ENCODE measurements around the gene ZBTB25. TPM values are rescaled to one million over a fixed set of nuclear protein-coding genes. Genes with fewer than 3 reads are reported as not detected.

The ZBTB25 gene
- total RNA-seq, 1 experiment from 2014 or later = 19.0 TPM

DNA sequence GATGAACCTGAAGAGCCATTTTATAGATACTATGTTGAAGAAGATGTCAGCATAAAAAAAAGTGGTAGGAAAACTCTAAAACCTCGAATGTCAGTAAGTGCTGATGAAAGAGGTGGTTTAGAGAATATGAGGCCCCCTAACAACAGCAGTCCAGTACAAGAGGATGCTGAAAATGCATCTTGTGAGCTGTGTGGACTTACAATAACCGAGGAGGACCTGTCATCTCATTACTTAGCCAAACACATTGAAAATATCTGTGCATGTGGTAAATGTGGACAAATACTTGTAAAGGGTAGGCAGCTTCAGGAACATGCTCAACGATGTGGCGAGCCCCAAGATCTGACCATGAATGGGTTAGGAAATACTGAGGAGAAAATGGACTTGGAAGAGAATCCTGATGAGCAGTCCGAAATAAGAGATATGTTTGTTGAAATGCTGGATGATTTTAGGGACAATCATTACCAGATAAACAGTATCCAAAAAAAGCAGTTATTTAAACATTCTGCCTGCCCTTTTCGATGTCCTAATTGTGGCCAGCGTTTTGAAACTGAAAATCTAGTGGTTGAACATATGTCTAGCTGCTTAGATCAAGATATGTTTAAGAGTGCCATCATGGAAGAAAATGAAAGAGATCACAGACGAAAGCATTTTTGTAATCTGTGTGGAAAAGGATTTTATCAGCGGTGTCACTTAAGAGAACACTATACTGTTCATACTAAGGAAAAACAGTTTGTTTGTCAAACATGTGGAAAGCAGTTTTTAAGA lies 19.1 kb upstream of the ZBTB25 start:
- POLR2A ChIA-PET = no interaction called here

More for the DNA sequence above, 19.1 kb upstream of the ZBTB25 start:
- Histone ChIP-seq H3K4me3 (replicated peaks in 1 of 2; ENCODE audit: low read depth in 1 of 2, low read length in 2 of 2) (no peak overlapping the region), H3K27me3 (ENCODE audit: insufficient read depth, low read length) (no peaks in the 10 kb centered on the region), H3K9me2 (ENCODE audit: insufficient read depth) (no peaks in the 10 kb centered on the region), H2AFZ (ENCODE audit: low read depth, low read length, poor library complexity, severe bottlenecking) (no peak overlapping the region), H3K4me2 (ENCODE audit: low read length) (no peak overlapping the region), H3K27ac (ENCODE audit: low read depth, low read length) (no peak overlapping the region), H3K36me3 (ENCODE audit: control insufficient read depth in 1 of 2, insufficient read depth in 2 of 2, low read length in 2 of 2) (peaks cover 3 to 11% of the 10 kb centered on the region in 2 experiments; a peak in 3 of 4 replicates), H3K4me1 (ENCODE audit: control insufficient read depth in 1 of 2, insufficient read depth in 2 of 2, low read length in 2 of 2) (no peaks in the 10 kb centered on the region), H4K20me1 (ENCODE audit: insufficient read depth) (no peaks in the 10 kb centered on the region), H3K9me3 (ENCODE audit: control insufficient read depth in 1 of 2, insufficient read depth in 1 of 2, low read depth in 1 of 2, low read length in 2 of 2) (no peaks in the 10 kb centered on the region), H3K79me2 (ENCODE audit: insufficient read depth, low read length) (peaks cover 22% of the 10 kb centered on the region), H3K9ac (ENCODE audit: low read length) (no peak overlapping the region)
- BruUV-seq (replicated peaks) = no TSS peak
- ChIA-PET CTCF (interaction anchor here (1.7 to 2.3 kb wide), 2 partner anchors 11 to 12 kb away, joined by 9 to 12 read pairs; no protein-coding TSS in a partner anchor), RAD21 (ENCODE audit: low non-redundant PET in 1 of 2, low total read pairs in 2 of 2, uncharacterized antibody in 2 of 2, unreplicated experiment in 2 of 2) (no interaction called here)
- no peak for DNase-seq (ENCODE audit: low read depth, low spot score)
- TF ChIP-seq ZNF274 (IDR thresholded peaks at IDR 0.05; ENCODE audit: low read depth, low read length) = no peak
- no peak for TF ChIP-seq POLR2AphosphoS5 (IDR thresholded peaks at IDR 0.05; ENCODE audit: low read depth, low read length)
- TF ChIP-seq RAD21 (IDR thresholded peaks at IDR 0.05; ENCODE audit: low read depth) = no peak
- TF ChIP-seq POLR2A (IDR thresholded peaks at IDR 0.05; ENCODE audit: borderline replicate concordance, extremely low read depth, insufficient read depth, insufficient read length) = no peak
- TF ChIP-seq SIN3A (IDR thresholded peaks at IDR 0.05; ENCODE audit: low read depth) = no peak
- TF ChIP-seq JUND (IDR thresholded peaks at IDR 0.05) = no peak
- TF ChIP-seq, protein P1, sequence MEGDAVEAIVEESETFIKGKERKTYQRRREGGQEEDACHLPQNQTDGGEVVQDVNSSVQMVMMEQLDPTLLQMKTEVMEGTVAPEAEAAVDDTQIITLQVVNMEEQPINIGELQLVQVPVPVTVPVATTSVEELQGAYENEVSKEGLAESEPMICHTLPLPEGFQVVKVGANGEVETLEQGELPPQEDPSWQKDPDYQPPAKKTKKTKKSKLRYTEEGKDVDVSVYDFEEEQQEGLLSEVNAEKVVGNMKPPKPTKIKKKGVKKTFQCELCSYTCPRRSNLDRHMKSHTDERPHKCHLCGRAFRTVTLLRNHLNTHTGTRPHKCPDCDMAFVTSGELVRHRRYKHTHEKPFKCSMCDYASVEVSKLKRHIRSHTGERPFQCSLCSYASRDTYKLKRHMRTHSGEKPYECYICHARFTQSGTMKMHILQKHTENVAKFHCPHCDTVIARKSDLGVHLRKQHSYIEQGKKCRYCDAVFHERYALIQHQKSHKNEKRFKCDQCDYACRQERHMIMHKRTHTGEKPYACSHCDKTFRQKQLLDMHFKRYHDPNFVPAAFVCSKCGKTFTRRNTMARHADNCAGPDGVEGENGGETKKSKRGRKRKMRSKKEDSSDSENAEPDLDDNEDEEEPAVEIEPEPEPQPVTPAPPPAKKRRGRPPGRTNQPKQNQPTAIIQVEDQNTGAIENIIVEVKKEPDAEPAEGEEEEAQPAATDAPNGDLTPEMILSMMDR (IDR thresholded peaks at IDR 0.05 in 2 of 3, conservative IDR thresholded peaks at IDR 0.05 in 1 of 3; ENCODE audit: borderline replicate concordance in 1 of 3, insufficient read depth in 1 of 3, low read depth in 2 of 3, low read length in 2 of 3) = no peak
- no peak for TF ChIP-seq CEBPB (IDR thresholded peaks at IDR 0.05; ENCODE audit: low read depth)
- no peak for TF ChIP-seq EZH2 (IDR thresholded peaks at IDR 0.05)
- no peak for TF ChIP-seq CBX3 (IDR thresholded peaks at IDR 0.05; ENCODE audit: low read depth)
- no peak for TF ChIP-seq ZFX (IDR thresholded peaks at IDR 0.05)
- TF ChIP-seq, protein P2, sequence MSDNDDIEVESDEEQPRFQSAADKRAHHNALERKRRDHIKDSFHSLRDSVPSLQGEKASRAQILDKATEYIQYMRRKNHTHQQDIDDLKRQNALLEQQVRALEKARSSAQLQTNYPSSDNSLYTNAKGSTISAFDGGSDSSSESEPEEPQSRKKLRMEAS (IDR thresholded peaks at IDR 0.05) = no peak
- TF ChIP-seq, protein P3, sequence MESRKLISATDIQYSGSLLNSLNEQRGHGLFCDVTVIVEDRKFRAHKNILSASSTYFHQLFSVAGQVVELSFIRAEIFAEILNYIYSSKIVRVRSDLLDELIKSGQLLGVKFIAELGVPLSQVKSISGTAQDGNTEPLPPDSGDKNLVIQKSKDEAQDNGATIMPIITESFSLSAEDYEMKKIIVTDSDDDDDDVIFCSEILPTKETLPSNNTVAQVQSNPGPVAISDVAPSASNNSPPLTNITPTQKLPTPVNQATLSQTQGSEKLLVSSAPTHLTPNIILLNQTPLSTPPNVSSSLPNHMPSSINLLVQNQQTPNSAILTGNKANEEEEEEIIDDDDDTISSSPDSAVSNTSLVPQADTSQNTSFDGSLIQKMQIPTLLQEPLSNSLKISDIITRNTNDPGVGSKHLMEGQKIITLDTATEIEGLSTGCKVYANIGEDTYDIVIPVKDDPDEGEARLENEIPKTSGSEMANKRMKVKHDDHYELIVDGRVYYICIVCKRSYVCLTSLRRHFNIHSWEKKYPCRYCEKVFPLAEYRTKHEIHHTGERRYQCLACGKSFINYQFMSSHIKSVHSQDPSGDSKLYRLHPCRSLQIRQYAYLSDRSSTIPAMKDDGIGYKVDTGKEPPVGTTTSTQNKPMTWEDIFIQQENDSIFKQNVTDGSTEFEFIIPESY (IDR thresholded peaks at IDR 0.05; ENCODE audit: extremely low read depth, insufficient replicate concordance, low read length) = no peak
- TF ChIP-seq, protein P4, sequence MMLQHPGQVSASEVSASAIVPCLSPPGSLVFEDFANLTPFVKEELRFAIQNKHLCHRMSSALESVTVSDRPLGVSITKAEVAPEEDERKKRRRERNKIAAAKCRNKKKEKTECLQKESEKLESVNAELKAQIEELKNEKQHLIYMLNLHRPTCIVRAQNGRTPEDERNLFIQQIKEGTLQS (IDR thresholded peaks at IDR 0.05) = no peak
- TF ChIP-seq YY1 (IDR thresholded peaks at IDR 0.05; ENCODE audit: extremely low read depth, insufficient replicate concordance, low read depth, low read length) = no peak
- no peak for TF ChIP-seq EZH2phosphoT487 (IDR thresholded peaks at IDR 0.05; ENCODE audit: borderline replicate concordance)
- no peak for ATAC-seq
- intact Hi-C loops (cut with micrococcal nuclease) = no loop called here

Data from HCT116 (cell line).